A172 (cell line): ENCODE results near the gene CLDN6. TPM values are rescaled to one million over a fixed set of nuclear protein-coding genes. Genes with fewer than 3 reads are reported as not detected.

ENCODE experiments used
- DNase-seq: peaks from one replicate; pipeline ENCODE4 v3.0.0-alpha.2; 2015; ENCODE audit warnings: low spot score
- total RNA-seq: library from RNA; depleted of rRNA; stranded (reverse); fragments of >200 nt; shearing (Covaris generic); gene quantifications from 2 replicates; pipeline ENCODE4 v1.2.3, GENCODE V29; 2014

CLDN6 gene
- total RNA-seq, 1 experiment from 2014 or later, result 0.41 TPM

GRCh38 chr16:3027983-3028715 lies 10.2 kb upstream of the CLDN6 start:
- DNase-seq, result no peak

GRCh38 chr16:3027489-3027795 lies 9.5 kb upstream of the CLDN6 start:
- no peak for DNase-seq

GRCh38 chr16:3026609-3027488 lies 8.9 kb upstream of the CLDN6 start:
- no peak for DNase-seq

GRCh38 chr16:3026003-3026378 lies 8.0 kb upstream of the CLDN6 start:
- no peak for DNase-seq

GRCh38 chr16:3025032-3026002 lies 7.3 kb upstream of the CLDN6 start:
- DNase-seq, result no peak

GRCh38 chr16:3023669-3024478 lies 5.9 kb upstream of the CLDN6 start, which contains the start of the genes HCFC1R1 and THOC6:
TSS of gene HCFC1R1 (minus strand) at chr16:3023942. CDS start at chr16:3023941, 1 bp downstream.
TSS of gene THOC6 (plus strand) at chr16:3024035. CDS start at chr16:3024327, 292 bp downstream.
- peak; percentile 96 for DNase-seq

GRCh38 chr16:3023415-3023668 lies 5.4 kb upstream of the CLDN6 start:
- peak; percentile 96 for DNase-seq

- DNase-seq, result no peak
These were observed 4.9 kb upstream of the CLDN6 start for GRCh38 chr16:3022684-3023414.

- DNase-seq, result peak; percentile 97
These were observed 4.3 kb upstream of the CLDN6 start for GRCh38 chr16:3022208-3022683.

- peak; percentile 97 for DNase-seq
These were observed 3.6 kb upstream of the CLDN6 start for GRCh38 chr16:3021449-3022207.

GRCh38 chr16:3020604-3021448 lies 2.8 kb upstream of the CLDN6 start:
- peak; percentile 94 for DNase-seq

GRCh38 chr16:3020247-3020603 lies 2.2 kb upstream of the CLDN6 start, which contains the start of gene TNFRSF12A:
TSS of gene TNFRSF12A (plus strand) at chr16:3020368. CDS start at chr16:3020398, 30 bp downstream.
- DNase-seq, result peak; percentile 72

GRCh38 chr16:3019594-3020246 lies 1.7 kb upstream of the CLDN6 start:
- no peak for DNase-seq

GRCh38 chr16:3017344-3017743 lies 639 bp downstream of the CLDN6 start:
- no peak for DNase-seq

- DNase-seq, result no peak
These were observed 2.0 kb downstream of the CLDN6 start for GRCh38 chr16:3015865-3016521.

GRCh38 chr16:3014971-3015370 lies 3.0 kb downstream of the CLDN6 start:
- no peak for DNase-seq

GRCh38 chr16:3013998-3014690 lies 3.8 kb downstream of the CLDN6 start:
- DNase-seq, result no peak
